A673 (cell line): ENCODE data around the gene CCDC149. TPM values are rescaled to one million over a fixed set of nuclear protein-coding genes. Genes with fewer than 3 reads are reported as not detected.

Source experiments
- BruUV-seq: library from RNA; stranded (reverse); fragments of 400-500 nt; replicated peaks from 2 replicates; lab custom pipeline; 2021; lab: Mats Ljungman, UMichigan
- CTCF ChIA-PET: fragments of 300-600 bp; sonication (Branson Sonifier 250); formaldehyde crosslinking; loops from one replicate; lab custom pipeline; 2022; ENCODE audit warnings: antibody characterized with exemption; lab: Charles Lee
- POLR2A ChIA-PET: fragments of 300-600 bp; sonication (Branson Sonifier 250); formaldehyde crosslinking; loops from one replicate; lab custom pipeline; 2022; ENCODE audit warnings: antibody characterized with exemption; ENCODE audit not compliant: low non-redundant PET; lab: Charles Lee
- DNase-seq: peaks from one replicate; pipeline ENCODE4 v3.0.0-alpha.2; 2015; ENCODE audit warnings: low spot score
- H3K27ac ChIP-seq: fragments of 200-600 bp; sonication (generic); 2 replicates; pipeline ENCODE4 v1.5.1; 2016; ENCODE audit warnings: mixed run types, low read depth, mild to moderate bottlenecking, mixed read lengths, antibody characterized with exemption, low read length; ENCODE audit not compliant: poor library complexity, severe bottlenecking
- H3K27me3 ChIP-seq: fragments of 200-600 bp; sonication (generic); replicated peaks from 2 replicates; pipeline ENCODE4 v1.6.1; 2017; ENCODE audit warnings: mixed run types, low read depth, mild to moderate bottlenecking, mixed read lengths, antibody characterized with exemption, low read length; ENCODE audit not compliant: insufficient read depth, poor library complexity
- H3K36me3 ChIP-seq: fragments of 200-600 bp; sonication (generic); 2 replicates; pipeline ENCODE4 v1.6.1; 2016; ENCODE audit warnings: mixed run types, mild to moderate bottlenecking, mixed read lengths, antibody characterized with exemption, low read length; ENCODE audit not compliant: insufficient read depth, poor library complexity, severe bottlenecking
- H3K4me1 ChIP-seq: fragments of 200-600 bp; sonication (generic); 2 replicates; pipeline ENCODE4 v1.6.1; 2017; ENCODE audit warnings: mixed run types, mild to moderate bottlenecking, mixed read lengths, antibody characterized with exemption, low read length; ENCODE audit not compliant: insufficient read depth, poor library complexity, severe bottlenecking
- H3K4me3 ChIP-seq: fragments of 200-600 bp; sonication (generic); 2 replicates; pipeline ENCODE4 v1.5.1; 2016; ENCODE audit warnings: low read depth, mixed run types, mild to moderate bottlenecking, mixed read lengths, low read length; ENCODE audit not compliant: poor library complexity, severe bottlenecking
- H3K9me3 ChIP-seq: fragments of 200-600 bp; sonication (generic); 2 replicates; pipeline ENCODE4 v1.6.1; 2016; ENCODE audit warnings: mixed run types, low read depth, mild to moderate bottlenecking, mixed read lengths, antibody characterized with exemption, low read length; ENCODE audit not compliant: poor library complexity, severe bottlenecking
- CTCF ChIP-seq: fragments of 300-800, 200-600 bp; sonication (generic); conservative IDR thresholded peaks from 2 replicates; pipeline ENCODE4 v1.5.1; 2017; ENCODE audit warnings: low read depth, mild to moderate bottlenecking, antibody characterized with exemption, low read length, moderate library complexity, mixed read lengths
- EZH2 ChIP-seq: fragments of 200-600 bp; sonication (generic); IDR thresholded peaks from 2 replicates; pipeline ENCODE4 v1.6.1; 2017; ENCODE audit warnings: borderline replicate concordance, low read depth, mild to moderate bottlenecking, mixed read lengths, antibody characterized with exemption, low read length; ENCODE audit not compliant: poor library complexity, severe bottlenecking
- intact Hi-C: fragments of 100-400 bp; cut with micrococcal nuclease; formaldehyde crosslinking; loops from one replicate; pipeline ENCODE4 v1.10.0; 2022; ENCODE audit not compliant: unreplicated experiment
- total RNA-seq: library from RNA; stranded (reverse); gene quantifications from 2 replicates; pipeline ENCODE4 v1.2.3, GENCODE V29; 2021

CCDC149 gene
- total RNA-seq, 1 experiment from 2014 or later = 2.8 TPM

GRCh38 chr4:24917076-24917856, 4.4 kb upstream of the CCDC149 start:
- BruUV-seq = no TSS peak
- POLR2A ChIA-PET = no interaction called here
- peak; percentile 42 for DNase-seq
- Histone ChIP-seq H3K27ac (no peak overlapping the region), H3K27me3 (peaks cover 4% of the 10 kb centered on the region), H3K4me3 (no peak overlapping the region), H3K4me1 (no peaks in the 10 kb centered on the region), H3K9me3 (no peaks in the 10 kb centered on the region), H3K36me3 (no peaks in the 10 kb centered on the region)
- no peak for TF ChIP-seq EZH2
- CTCF ChIA-PET = no interaction called here
- intact Hi-C loops = no loop called here

GRCh38 chr4:24915121-24915922, 2.5 kb upstream of the CCDC149 start:
- H3K27me3 ChIP-seq = peaks cover 4% of the 10 kb centered on the region
- TF ChIP-seq EZH2 (no peak), CTCF (0 out of 2 replicates have a peak, but pooled peaks have one; percentile 12)
- H3K9me3 ChIP-seq = no peaks in the 10 kb centered on the region
- no peaks in the 10 kb centered on the region for H3K4me1 ChIP-seq
- ChIA-PET POLR2A (interaction anchor here (0.5 kb wide), 1 partner anchor 12 kb away, joined by 9 read pairs; no protein-coding TSS in a partner anchor), CTCF (no interaction called here)
- BruUV-seq = no TSS peak
- H3K27ac ChIP-seq = no peak overlapping the region
- H3K36me3 ChIP-seq = no peaks in the 10 kb centered on the region
- intact Hi-C loops = no loop called here
- DNase-seq = no peak
- H3K4me3 ChIP-seq = no peak overlapping the region

- TF ChIP-seq CTCF (no peak), EZH2 (no peak)
- Histone ChIP-seq H3K27me3 (peaks cover 4% of the 10 kb centered on the region), H3K9me3 (no peaks in the 10 kb centered on the region), H3K27ac (no peak overlapping the region), H3K4me3 (no peak overlapping the region), H3K4me1 (no peaks in the 10 kb centered on the region), H3K36me3 (no peaks in the 10 kb centered on the region)
- DNase-seq = no peak
- intact Hi-C loops = no loop called here
- POLR2A ChIA-PET = no interaction called here
- CTCF ChIA-PET = no interaction called here
- no TSS peak for BruUV-seq
These were observed 1.6 kb upstream of the CCDC149 start for GRCh38 chr4:24914460-24914859.
